Activated CD4-positive, CD25-positive, alpha-beta regulatory T cell (primary cell): ENCODE measurements around the gene AADACL2.

ENCODE experiments used
- DNase-seq, 4 experiments: peaks; one replicate each; lab custom pipeline; 2025; lab: John Stamatoyannopoulos, UW

The AADACL2 gene

DNA sequence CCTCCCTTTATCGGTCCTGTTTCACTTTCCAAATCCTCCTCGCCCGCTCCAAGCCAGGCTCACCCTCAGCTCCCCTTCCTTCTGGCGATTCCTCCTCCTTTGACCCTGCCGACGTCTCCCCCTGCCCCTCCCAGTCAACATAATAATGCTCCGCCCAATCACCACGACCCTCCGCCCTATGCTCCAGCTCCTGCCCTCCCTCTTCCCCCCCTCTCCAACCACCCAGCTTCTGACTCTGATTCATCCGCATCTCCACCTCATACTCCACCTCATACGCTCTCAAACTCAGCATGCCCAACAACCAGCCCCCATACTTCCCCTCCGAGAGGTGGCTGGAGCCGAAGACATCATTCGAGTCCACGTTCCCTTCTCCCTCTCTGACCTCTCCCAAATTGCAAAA is 73.1 kb downstream of the AADACL2 start:
- no peak for DNase-seq
